Right cardiac atrium (tissue), 5 donors: ENCODE results near the gene CFP. TPM values are rescaled to one million over a fixed set of nuclear protein-coding genes. Genes with fewer than 3 reads are reported as not detected.
A peak's percentile ranks its signal among the peaks of the same experiment; 100 is the strongest.
"Not testable (repeated sequence)": the region's sequence is repeated elsewhere in the genome, so short reads cannot be mapped to it uniquely, and the experiment has no call there.

Experiments used
- ATAC-seq, 2 donors: fragments of 200-7000 bp; cut with Tn5 transposase; one replicate each; pipeline versions ENCODE4 v1.8.0 to v1.9.1; 2020; ENCODE audit warnings: moderate library complexity in 2 of 2, mild to moderate bottlenecking in 1 of 2
- DNase-seq, 3 donors: peaks; one replicate each; pipeline ENCODE4 v3.0.0-alpha.2; 2020
- H3K27ac ChIP-seq: one replicate; pipeline ENCODE4 v1.5.1; 2013; ENCODE audit warnings: mild to moderate bottlenecking, low read length, control low read depth, moderate library complexity
- H3K27me3 ChIP-seq: one replicate; pipeline ENCODE4 v1.6.1; 2013; ENCODE audit not compliant: control insufficient read depth, insufficient read depth
- H3K4me1 ChIP-seq: one replicate; pipeline ENCODE4 v1.6.1; 2013; ENCODE audit warnings: low read length; ENCODE audit not compliant: control insufficient read depth, insufficient read depth
- H3K4me3 ChIP-seq: one replicate; pipeline ENCODE4 v1.5.1; 2013; ENCODE audit warnings: low read length, control low read depth
- H3K9me3 ChIP-seq: one replicate; pipeline ENCODE4 v1.6.1; 2013; ENCODE audit warnings: low read length; ENCODE audit not compliant: control insufficient read depth
- WGBS: extraction: QIAGEN DNeasy Blood & Tissue Kit; methylation state at CpG from one replicate; pipeline ENCODE4 v1.1.7; 2013; 5-methylcytosine and 5-hydroxymethylcytosine counted together
- intact Hi-C, 4 donors: fragments of 100-400 bp; cut with DNase I; formaldehyde crosslinking; loops; one replicate each; pipeline versions ENCODE4 v1.11.0 to v1.14.0; 2022 to 2023
- polyA plus RNA-seq: library from polyadenylated mRNA; stranded (reverse); fragments of 200-250 nt; gene quantifications from one replicate; pipeline ENCODE4 v1.2.3, GENCODE V29; 2013
- total RNA-seq, 4 donors: library from RNA; stranded (reverse); fragmentation: NEBNext Ultra II Directional; extraction: Animal tissue kit (Norgen Biotek cat#: 25700); gene quantifications; one replicate each; pipeline ENCODE4 v1.2.1, GENCODE V29; 2021
- donor health status: healthy with polysubstance abuse.
- donor health status: DM: no; HTN: yes; CAD: no.
- donor health status: DM: no; HTN: no; CAD: no.
- donor health status: DM: no; HTN: yes; CAD: no; lungs with severe emphysema.
- donor health status: DM: yes; HTN: yes; CAD: no.

CFP gene
- total and polyA plus RNA-seq, 5 donors, result 4.7 to 7.7 (median 7.3) TPM

- H3K27ac ChIP-seq, H3K9me3 ChIP-seq, H3K4me3 ChIP-seq, H3K27me3 ChIP-seq, intact Hi-C loops, ATAC-seq, H3K4me1 ChIP-seq, DNase-seq: not testable (repeated sequence)
- 94% methylated on average over 4 of the region's 4 CpGs for WGBS
Measured at GRCh38 chrX:47603125-47603524, 26.6 kb downstream of the CFP start.

DNA sequence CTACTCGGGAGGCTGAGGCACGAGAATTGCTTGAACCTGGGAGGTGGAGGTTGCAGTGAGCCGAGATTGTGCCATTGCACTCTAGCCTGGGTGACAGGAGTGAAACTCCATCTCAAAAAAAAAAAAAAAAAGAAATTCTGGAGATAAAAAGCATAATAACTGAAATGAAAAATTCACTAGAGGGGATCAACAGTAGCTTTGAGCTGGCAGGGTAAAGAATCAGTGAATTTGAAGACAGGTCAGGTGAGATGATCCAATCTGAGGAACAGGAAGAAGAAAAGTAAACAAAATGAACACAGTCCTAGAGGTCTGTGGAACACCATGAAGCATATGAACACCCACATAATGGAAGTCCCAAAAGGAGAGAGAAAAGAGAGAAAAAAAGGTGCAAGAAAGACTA, 32.5 kb downstream of the CFP start:
- no peak for ATAC-seq
- 98% methylated on average over 3 of the region's 3 CpGs for WGBS

DNA sequence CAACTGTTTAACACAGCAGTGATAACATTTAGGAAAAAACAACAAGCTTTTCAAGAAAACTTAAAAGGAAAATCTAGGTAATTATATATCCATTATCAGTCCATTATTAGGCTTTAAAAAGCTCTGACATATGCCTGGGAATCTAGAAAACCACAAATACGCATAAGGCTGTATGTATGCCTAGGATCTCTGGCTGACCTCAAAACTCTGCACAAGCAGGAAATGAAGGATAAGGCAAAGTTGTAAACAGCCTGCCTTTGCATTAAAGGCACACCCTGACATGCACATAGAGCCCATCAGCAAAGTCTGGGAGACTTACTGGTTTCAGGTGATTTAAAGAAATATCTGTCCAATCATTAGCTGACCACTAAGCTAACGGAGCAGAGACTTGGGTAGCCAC, 33.5 kb downstream of the CFP start:
- Histone ChIP-seq H3K27ac (peak overlapping the region; percentile 75), H3K9me3 (no peaks in the 10 kb centered on the region), H3K4me1 (no peaks in the 10 kb centered on the region), H3K27me3 (no peaks in the 10 kb centered on the region), H3K4me3 (no peak overlapping the region)
- intact Hi-C loops, result no loop called here
- DNase-seq, result no peak
- WGBS, result 64% methylated on average over 2 of the region's 2 CpGs
- no peak for ATAC-seq

More for the DNA sequence above, 32.5 kb downstream of the CFP start:
- Histone ChIP-seq H3K4me1 (no peaks in the 10 kb centered on the region), H3K4me3 (no peak overlapping the region), H3K9me3 (no peaks in the 10 kb centered on the region), H3K27me3 (no peaks in the 10 kb centered on the region), H3K27ac (no peak overlapping the region)
- intact Hi-C loops, result no loop called here
- DNase-seq, result no peak

DNA sequence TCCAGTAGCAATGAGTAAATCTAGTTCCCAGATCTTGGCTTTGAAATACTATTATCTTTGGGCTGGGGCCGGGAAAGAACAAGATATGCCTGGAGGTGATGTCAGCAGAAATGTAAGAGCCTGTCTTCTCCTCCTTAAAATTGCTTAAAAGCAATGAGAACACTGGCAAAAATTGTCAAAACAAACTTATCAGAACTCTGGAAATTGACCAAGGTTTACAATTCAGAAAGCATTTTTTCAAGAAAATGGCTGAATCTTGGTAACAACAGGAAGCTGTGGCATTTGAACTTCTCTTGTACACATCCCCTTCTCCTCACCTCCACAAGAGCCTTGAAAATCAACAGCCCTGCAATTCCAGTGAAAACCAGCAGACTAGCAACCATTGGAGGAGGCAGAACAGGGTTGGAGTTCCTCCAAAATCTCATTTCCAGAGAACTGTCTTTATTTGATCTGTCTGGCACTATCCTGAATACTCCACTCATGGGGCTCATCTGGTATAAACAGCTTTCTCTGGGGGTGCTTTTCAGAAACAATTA, 33.9 kb downstream of the CFP start:
- 3% methylated on average over 1 of the region's 1 CpG for WGBS
- H3K27ac ChIP-seq, result no peak overlapping the region
- DNase-seq, result no peak

DNA sequence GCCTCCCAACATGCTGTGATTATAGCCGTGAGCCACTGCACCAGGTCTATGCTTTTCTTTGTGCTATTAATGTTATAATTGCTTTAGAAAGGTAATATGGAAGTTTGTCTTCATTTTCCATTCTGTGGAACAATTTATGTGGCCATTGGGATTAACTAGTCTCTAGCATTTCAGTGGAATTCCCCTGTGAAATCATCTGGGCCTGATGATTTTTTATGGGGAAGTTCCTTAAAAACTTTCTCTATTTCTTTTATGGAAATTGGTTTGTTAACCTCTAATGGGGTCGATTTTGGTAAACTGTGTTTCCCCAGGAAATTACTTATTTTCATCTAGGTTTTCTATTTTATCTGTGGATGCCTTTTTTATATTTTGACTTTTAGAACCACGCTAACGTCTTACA, 36.2 kb downstream of the CFP start:
- Histone ChIP-seq H3K4me3 (no peak overlapping the region), H3K27ac (no peak overlapping the region), H3K9me3 (no peaks in the 10 kb centered on the region), H3K27me3 (no peaks in the 10 kb centered on the region), H3K4me1 (no peaks in the 10 kb centered on the region)
- WGBS, result 78% methylated on average over 4 of the region's 4 CpGs
- no peak for DNase-seq
- intact Hi-C loops, result no loop called here
- no peak for ATAC-seq

More for the DNA sequence above, 33.9 kb downstream of the CFP start:
- intact Hi-C loops, result no loop called here
- no peaks in the 10 kb centered on the region for H3K27me3 ChIP-seq
- ATAC-seq, result peak; percentile 91 to 95
- no peaks in the 10 kb centered on the region for H3K4me1 ChIP-seq
- H3K4me3 ChIP-seq, result no peak overlapping the region
- H3K9me3 ChIP-seq, result no peaks in the 10 kb centered on the region

DNA sequence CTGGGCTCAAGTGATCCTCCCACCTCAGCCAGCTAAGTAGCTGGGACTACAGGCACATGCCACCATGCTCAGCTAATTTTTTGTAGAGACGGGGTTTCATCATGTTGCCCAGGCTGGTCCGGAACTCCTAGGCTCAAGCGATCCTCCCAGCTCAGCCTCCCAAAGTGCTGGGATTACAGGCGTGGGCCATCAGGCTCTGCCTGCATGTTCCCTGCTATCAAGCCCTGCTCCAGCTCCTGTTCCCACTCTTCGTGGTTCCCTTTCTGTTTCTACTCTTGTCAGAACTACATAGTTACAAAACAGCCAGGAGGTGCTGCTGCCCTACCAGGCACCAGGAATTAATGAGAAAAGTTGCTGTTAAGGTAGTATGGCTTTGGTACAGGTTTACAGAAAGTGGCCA, 38.7 kb downstream of the CFP start:
- Histone ChIP-seq H3K4me1 (no peaks in the 10 kb centered on the region), H3K27ac (no peak overlapping the region), H3K4me3 (no peak overlapping the region), H3K27me3 (no peaks in the 10 kb centered on the region), H3K9me3 (no peaks in the 10 kb centered on the region)
- no peak for ATAC-seq
- 82% methylated on average over 5 of the region's 5 CpGs for WGBS
- DNase-seq, result no peak
- intact Hi-C loops, result no loop called here

- no peak overlapping the region for H3K27ac ChIP-seq
- H3K4me1 ChIP-seq, result no peaks in the 10 kb centered on the region
- DNase-seq (peak in 1 of 3 donors; percentile 24), ATAC-seq (no peak)
- intact Hi-C loops, result no loop called here
- 85% methylated on average over 16 of the region's 16 CpGs for WGBS
- no peaks in the 10 kb centered on the region for H3K9me3 ChIP-seq
- no peak overlapping the region for H3K4me3 ChIP-seq
- no peaks in the 10 kb centered on the region for H3K27me3 ChIP-seq
Measured at GRCh38 chrX:47587906-47588735, 41.6 kb downstream of the CFP start.

DNA sequence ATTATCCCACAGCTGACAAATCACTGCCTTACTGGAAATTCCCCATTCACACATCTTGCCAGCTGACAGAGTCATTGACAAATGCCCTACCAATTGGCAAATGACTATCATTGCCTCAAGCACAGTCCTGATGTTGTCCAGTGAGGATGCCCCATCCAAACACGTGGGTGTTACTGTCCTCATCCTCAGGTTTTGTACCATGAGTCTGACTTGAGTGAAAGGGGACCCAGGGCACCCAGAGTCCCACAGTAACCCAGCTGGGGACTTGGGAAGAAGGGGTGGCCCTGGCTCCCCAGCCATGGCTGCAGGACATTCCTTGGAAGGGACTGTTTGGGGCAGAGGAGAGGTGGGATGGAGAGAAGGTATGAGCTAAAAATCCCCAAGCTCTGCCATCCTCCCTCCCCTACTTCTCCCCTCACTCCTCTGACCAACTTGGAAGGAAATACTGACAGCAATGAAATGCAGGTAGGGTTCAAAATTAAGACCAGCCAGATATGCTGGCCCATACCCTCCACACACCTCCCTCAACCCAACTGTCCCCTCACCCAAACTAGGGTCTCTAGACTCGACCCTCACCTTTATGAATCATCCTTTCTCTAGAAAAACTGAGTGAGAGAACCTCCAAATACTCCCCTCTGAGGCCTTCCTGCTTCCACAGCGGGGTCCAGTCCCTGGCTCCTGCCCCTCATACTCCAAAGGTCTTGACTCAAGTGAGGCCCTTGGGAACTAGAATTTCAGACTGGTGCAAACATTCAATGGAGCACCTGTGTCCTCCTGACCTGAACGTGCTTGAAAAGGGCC, 42.4 kb downstream of the CFP start:
- Histone ChIP-seq H3K27me3 (no peaks in the 10 kb centered on the region), H3K4me1 (no peaks in the 10 kb centered on the region), H3K4me3 (no peak overlapping the region), H3K9me3 (no peaks in the 10 kb centered on the region), H3K27ac (no peak overlapping the region)
- intact Hi-C loops, result no loop called here
- no peak for ATAC-seq
- no peak for DNase-seq
- 67% methylated on average over 4 of the region's 4 CpGs for WGBS

DNA sequence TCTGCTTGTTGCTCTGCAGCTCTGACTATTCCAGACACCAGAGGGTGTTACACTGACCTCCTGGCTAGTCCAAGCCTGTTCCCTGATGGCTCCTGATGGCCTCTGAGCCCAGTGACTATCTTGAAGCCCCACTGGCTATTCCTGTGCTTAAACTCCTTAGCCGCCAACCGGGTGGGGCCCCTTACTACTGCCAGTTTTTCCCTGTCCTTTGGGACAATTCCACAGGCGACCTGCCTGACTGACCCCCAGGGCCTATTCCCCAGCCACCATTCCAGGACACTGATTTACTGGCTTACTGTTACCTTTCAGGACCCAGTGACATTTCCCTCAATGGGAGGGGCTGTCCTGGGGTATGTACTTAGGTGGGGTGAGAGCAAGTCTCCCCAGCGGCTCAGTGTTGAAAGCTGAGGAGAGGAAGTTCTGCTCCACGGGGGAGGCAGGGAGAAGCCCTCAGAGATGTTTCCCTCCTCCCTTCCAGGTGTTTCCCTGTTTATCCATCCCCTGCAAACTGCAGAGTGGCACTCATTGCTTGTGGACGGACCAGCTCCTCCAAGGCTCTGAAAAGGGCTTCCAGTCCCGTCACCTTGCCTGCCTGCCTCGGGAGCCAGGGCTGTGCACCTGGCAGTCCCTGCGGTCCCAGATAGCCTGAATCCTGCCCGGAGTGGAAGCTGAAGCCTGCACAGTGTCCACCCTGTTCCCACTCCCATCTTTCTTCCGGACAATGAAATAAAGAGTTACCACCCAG, 43.5 kb downstream of the CFP start:
- Histone ChIP-seq H3K27ac (no peak overlapping the region), H3K4me1 (no peaks in the 10 kb centered on the region), H3K27me3 (no peaks in the 10 kb centered on the region), H3K9me3 (no peaks in the 10 kb centered on the region), H3K4me3 (no peak overlapping the region)
- WGBS, result 55% methylated on average over 11 of the region's 11 CpGs
- no peak for ATAC-seq
- intact Hi-C loops, result no loop called here
- no peak for DNase-seq

DNA sequence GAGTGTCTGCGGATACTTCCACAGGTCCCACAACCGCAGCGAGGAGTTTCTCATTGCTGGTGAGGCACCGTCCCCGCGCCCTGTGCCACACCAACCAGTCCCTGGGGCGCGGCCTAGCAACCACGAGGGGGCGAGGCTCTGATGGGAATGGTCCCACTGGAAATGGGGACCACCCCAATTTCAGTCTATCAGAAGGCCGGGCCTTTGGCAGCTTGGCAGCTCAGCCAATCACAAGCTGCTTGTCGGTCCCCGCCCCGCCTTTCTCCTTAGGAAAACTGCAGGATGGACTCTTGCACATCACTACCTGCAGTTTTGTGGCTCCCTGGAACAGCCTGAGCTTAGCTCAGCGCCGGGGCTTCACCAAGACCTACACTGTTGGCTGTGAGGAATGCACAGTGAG, 44.5 kb downstream of the CFP start:
- intact Hi-C loops, result no loop called here
- DNase-seq (peak in 1 of 3 donors; percentile 21), ATAC-seq (no peak)
- Histone ChIP-seq H3K4me3 (no peak overlapping the region), H3K4me1 (no peaks in the 10 kb centered on the region), H3K9me3 (no peaks in the 10 kb centered on the region), H3K27me3 (no peaks in the 10 kb centered on the region), H3K27ac (no peak overlapping the region)
- WGBS, result 75% methylated on average over 16 of the region's 16 CpGs
